ENCODE results near the gene SUGCT.
"Not testable (repeated sequence)": the region's sequence is repeated elsewhere in the genome, so short reads cannot be mapped to it uniquely, and the experiment has no call there.

SUGCT gene

GRCh38 chr7:40580776-40581175 is 446.0 kb downstream of the SUGCT start:
- no peak for DNase-seq (ENCODE audit: low read depth)

- no peak for DNase-seq (ENCODE audit: low read depth)
Measured at GRCh38 chr7:40582539-40582938, 447.7 kb downstream of the SUGCT start.

GRCh38 chr7:40583667-40584444 is 449.1 kb downstream of the SUGCT start:
- DNase-seq (ENCODE audit: low read depth), result no peak

GRCh38 chr7:40584667-40585433 is 450.0 kb downstream of the SUGCT start:
- no peak for DNase-seq (ENCODE audit: low read depth)

- DNase-seq (ENCODE audit: low read depth), result no peak
Measured at GRCh38 chr7:40586197-40586596, 451.4 kb downstream of the SUGCT start.

GRCh38 chr7:40587419-40587818 is 452.6 kb downstream of the SUGCT start:
- DNase-seq (ENCODE audit: low read depth), result no peak

- no peak for DNase-seq (ENCODE audit: low read depth)
Measured at GRCh38 chr7:40595129-40595528, 460.3 kb downstream of the SUGCT start.

GRCh38 chr7:40595832-40596231 is 461.0 kb downstream of the SUGCT start:
- no peak for DNase-seq (ENCODE audit: low read depth)

GRCh38 chr7:40597517-40597916 is 462.7 kb downstream of the SUGCT start:
- no peak for DNase-seq (ENCODE audit: low read depth)

- no peak for DNase-seq (ENCODE audit: low read depth)
Measured at GRCh38 chr7:40598915-40599314, 464.1 kb downstream of the SUGCT start.

GRCh38 chr7:40599836-40600235 is 465.0 kb downstream of the SUGCT start:
- no peak for DNase-seq (ENCODE audit: low read depth)

GRCh38 chr7:40602351-40602750 is 467.5 kb downstream of the SUGCT start:
- DNase-seq (ENCODE audit: low read depth), result not testable (repeated sequence)

- peak; percentile 1 for DNase-seq (ENCODE audit: low read depth)
Measured at GRCh38 chr7:40604601-40605438, 470.0 kb downstream of the SUGCT start.

- DNase-seq (ENCODE audit: low read depth), result no peak
Measured at GRCh38 chr7:40608321-40609075, 473.7 kb downstream of the SUGCT start.

- DNase-seq (ENCODE audit: low read depth), result no peak
Measured at GRCh38 chr7:40610461-40610860, 475.7 kb downstream of the SUGCT start.

GRCh38 chr7:40611095-40611871 is 476.5 kb downstream of the SUGCT start:
- DNase-seq (ENCODE audit: low read depth), result no peak

- no peak for DNase-seq (ENCODE audit: low read depth)
Measured at GRCh38 chr7:40612298-40612697, 477.5 kb downstream of the SUGCT start.

- no peak for DNase-seq (ENCODE audit: low read depth)
Measured at GRCh38 chr7:40619647-40620046, 484.8 kb downstream of the SUGCT start.

- no peak for DNase-seq (ENCODE audit: low read depth)
Measured at GRCh38 chr7:40621592-40621998, 486.8 kb downstream of the SUGCT start.

- no peak for DNase-seq (ENCODE audit: low read depth)
Measured at GRCh38 chr7:40622941-40623501, 488.2 kb downstream of the SUGCT start.

GRCh38 chr7:40623863-40624262 is 489.1 kb downstream of the SUGCT start:
- DNase-seq (ENCODE audit: low read depth), result no peak
